Measurements from ENCODE around the gene RPIA.

DNA sequence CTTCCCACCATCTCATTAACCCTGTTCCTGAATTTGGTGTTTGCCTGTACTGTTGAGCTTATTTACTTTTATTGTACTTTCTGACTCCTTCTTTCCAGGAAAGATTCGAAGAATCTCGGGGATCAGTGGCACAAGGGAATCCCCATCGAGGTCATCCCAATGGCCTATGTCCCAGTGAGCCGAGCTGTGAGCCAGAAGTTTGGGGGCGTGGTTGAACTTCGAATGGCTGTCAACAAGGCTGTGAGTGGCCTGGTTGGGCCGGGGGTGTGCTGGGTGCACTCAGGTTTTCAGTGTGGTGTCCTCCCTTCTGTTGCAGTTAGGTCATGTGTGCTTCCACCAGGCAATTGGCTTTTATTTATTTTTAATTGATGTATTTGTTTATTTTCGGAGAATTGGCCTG lies 45.0 kb downstream of the RPIA start:
- TF ChIP-seq POLR2AphosphoS5 (IDR thresholded peaks at IDR 0.05) (no peak), POLR2A (IDR thresholded peaks at IDR 0.05) (no peak)
- TF ChIP-seq, protein P1, sequence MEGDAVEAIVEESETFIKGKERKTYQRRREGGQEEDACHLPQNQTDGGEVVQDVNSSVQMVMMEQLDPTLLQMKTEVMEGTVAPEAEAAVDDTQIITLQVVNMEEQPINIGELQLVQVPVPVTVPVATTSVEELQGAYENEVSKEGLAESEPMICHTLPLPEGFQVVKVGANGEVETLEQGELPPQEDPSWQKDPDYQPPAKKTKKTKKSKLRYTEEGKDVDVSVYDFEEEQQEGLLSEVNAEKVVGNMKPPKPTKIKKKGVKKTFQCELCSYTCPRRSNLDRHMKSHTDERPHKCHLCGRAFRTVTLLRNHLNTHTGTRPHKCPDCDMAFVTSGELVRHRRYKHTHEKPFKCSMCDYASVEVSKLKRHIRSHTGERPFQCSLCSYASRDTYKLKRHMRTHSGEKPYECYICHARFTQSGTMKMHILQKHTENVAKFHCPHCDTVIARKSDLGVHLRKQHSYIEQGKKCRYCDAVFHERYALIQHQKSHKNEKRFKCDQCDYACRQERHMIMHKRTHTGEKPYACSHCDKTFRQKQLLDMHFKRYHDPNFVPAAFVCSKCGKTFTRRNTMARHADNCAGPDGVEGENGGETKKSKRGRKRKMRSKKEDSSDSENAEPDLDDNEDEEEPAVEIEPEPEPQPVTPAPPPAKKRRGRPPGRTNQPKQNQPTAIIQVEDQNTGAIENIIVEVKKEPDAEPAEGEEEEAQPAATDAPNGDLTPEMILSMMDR (IDR thresholded peaks at IDR 0.05): no peak
